ENCODE results near the gene ARFIP1. TPM values are rescaled to one million over a fixed set of nuclear protein-coding genes. Genes with fewer than 3 reads are reported as not detected.
A peak's percentile ranks its signal among the peaks of the same experiment; 100 is the strongest.
"Not testable (repeated sequence)": the region's sequence is repeated elsewhere in the genome, so short reads cannot be mapped to it uniquely, and the experiment has no call there.

The ARFIP1 gene
- total RNA-seq, 1 donor: 55.5 TPM

DNA sequence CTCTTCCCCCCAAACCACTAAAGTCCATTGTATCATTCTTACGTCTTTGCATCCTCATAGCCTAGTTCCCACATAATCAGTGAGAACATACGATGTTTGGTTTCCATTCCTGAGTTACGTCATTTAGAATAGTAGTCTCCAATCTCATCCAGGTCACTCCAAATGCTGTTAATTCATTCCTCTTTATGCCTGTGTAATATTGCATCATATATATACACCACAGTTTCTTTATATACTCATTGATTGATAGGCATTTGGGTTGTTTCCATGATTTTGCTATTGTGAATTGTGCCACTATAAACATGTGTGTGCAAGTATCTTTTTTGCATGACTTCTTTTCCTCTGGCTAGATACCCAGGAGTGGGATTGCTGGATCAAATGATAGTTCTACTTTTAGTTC lies 57.2 kb downstream of the ARFIP1 start:
- no peak for DNase-seq (ENCODE audit: low read depth)
- TF ChIP-seq, protein P1, sequence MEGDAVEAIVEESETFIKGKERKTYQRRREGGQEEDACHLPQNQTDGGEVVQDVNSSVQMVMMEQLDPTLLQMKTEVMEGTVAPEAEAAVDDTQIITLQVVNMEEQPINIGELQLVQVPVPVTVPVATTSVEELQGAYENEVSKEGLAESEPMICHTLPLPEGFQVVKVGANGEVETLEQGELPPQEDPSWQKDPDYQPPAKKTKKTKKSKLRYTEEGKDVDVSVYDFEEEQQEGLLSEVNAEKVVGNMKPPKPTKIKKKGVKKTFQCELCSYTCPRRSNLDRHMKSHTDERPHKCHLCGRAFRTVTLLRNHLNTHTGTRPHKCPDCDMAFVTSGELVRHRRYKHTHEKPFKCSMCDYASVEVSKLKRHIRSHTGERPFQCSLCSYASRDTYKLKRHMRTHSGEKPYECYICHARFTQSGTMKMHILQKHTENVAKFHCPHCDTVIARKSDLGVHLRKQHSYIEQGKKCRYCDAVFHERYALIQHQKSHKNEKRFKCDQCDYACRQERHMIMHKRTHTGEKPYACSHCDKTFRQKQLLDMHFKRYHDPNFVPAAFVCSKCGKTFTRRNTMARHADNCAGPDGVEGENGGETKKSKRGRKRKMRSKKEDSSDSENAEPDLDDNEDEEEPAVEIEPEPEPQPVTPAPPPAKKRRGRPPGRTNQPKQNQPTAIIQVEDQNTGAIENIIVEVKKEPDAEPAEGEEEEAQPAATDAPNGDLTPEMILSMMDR (IDR thresholded peaks at IDR 0.05; ENCODE audit: insufficient read depth, low read length): no peak
- no peak overlapping the region for H3K4me3 ChIP-seq (ENCODE audit: low read depth, low read length)

DNA sequence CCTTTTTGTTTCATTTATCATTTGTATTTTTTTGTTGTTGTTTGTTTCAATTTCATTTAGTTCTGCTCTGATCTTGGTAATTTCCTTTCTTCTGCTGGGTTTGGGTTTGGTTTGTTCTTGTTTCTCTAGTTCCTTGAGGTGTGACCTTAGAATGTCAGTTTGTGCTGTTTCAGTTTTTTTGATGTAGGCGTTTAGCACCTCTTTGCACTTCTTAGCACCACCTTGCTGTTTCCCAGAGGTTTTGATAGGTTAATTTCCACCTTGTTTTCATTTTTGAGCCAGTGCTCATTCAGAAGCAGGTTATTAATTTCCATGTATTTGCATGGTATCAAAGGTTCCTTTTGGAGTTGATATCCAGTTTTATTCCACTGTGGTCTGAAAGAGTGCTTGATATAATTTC lies 60.0 kb downstream of the ARFIP1 start:
- DNase-seq (ENCODE audit: low read depth); H3K4me3 ChIP-seq (ENCODE audit: low read depth, low read length): not testable (repeated sequence)

DNA sequence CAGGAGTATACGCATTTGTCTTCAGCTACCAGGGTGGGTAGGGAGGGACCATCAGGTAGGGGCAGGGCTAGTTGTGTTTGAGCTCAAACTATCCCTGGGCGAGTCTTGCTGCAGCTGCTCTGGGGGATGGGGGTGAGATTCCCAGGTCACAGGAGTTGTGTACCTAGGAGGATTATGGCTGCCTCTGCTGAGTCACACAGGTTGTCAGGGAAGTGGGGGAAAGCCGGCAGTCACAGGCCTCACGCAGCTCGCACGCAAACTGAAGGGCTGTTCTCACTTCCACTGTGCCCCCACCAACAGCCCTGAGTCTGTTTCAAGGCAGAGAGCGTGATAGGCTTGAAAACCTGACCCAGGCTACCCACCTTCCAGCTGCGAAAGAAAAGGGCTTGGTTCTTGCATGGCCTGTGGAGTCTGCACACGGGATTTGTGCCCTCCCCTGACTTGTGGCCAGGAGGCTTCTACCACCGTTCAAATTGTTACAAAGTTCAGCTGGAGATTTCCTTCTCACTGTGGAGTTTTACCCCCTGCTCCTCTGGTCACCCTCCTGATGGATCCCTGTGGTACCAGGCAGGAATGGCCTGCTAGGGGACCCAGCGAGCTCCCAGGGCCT lies 63.8 kb downstream of the ARFIP1 start:
- DNase-seq (ENCODE audit: low read depth): no peak
- no peak overlapping the region for H3K4me3 ChIP-seq (ENCODE audit: low read depth, low read length)

DNA sequence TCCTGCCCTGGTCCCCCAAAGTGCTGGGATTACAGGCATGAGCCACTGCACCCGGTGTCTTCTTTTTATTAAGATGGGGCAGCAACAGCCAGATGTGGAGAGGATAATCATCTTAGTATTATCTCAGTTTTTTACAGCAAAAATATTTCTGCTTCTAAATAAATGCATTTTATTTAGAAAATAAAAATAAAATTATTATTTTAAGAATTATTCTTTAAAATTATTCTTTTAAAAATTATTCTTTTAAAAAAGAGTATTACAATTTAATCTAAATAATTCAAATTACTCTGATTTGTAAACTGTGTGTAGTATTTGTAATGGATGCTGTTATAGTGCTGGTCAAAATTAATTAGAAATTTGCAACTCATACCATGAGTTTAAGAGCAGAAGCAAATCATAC lies 67.6 kb downstream of the ARFIP1 start:
- no peak overlapping the region for H3K4me3 ChIP-seq (ENCODE audit: low read depth, low read length)
- no peak for DNase-seq (ENCODE audit: low read depth)
- TF ChIP-seq, protein P1 (IDR thresholded peaks at IDR 0.05; ENCODE audit: insufficient read depth, low read length): no peak

More for the DNA sequence above, 63.8 kb downstream of the ARFIP1 start:
- TF ChIP-seq, protein P1 (IDR thresholded peaks at IDR 0.05; ENCODE audit: insufficient read depth, low read length): no peak

DNA sequence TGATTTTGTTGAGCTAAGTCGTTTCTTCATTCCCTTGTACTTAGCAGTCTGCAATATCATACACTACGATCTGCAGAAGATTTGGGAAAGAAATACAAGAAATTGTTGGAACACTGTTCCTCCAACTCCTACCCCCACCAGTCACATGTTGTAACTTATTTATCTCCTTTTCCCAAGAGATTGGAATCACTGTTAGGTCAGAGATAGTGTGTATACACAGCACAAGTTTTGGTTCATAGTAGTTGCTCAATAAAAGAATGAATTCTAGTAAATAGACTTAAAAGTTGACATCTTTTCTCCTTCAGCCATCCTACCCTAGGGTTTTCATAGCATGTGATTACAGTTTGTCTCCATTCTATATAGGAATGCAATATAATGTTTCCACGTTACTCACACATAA lies 68.8 kb downstream of the ARFIP1 start:
- H3K4me3 ChIP-seq (ENCODE audit: low read depth, low read length): no peak overlapping the region
- DNase-seq (ENCODE audit: low read depth): no peak
- TF ChIP-seq, protein P1 (IDR thresholded peaks at IDR 0.05; ENCODE audit: insufficient read depth, low read length): no peak

DNA sequence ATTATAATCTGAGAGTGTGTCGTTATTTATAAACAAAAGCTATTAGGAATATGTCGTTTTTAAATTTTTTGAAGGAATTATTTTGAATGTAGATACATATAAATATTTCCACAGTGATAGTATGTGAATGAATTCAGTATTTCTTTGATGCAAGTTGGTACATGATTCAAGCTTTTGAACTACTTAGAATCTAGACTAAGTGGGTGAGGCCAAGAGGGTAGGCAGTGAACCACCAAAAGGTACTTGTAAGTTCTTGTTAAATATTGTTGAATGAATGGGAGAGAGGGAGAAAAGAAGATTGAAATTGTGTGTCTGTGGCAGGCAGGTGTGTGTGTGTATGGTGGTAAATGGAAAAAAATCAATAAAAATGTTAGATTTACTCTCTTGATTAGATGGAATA lies 69.6 kb downstream of the ARFIP1 start:
- no peak for DNase-seq (ENCODE audit: low read depth)
- TF ChIP-seq, protein P1 (IDR thresholded peaks at IDR 0.05; ENCODE audit: insufficient read depth, low read length): no peak
- no peak overlapping the region for H3K4me3 ChIP-seq (ENCODE audit: low read depth, low read length)

DNA sequence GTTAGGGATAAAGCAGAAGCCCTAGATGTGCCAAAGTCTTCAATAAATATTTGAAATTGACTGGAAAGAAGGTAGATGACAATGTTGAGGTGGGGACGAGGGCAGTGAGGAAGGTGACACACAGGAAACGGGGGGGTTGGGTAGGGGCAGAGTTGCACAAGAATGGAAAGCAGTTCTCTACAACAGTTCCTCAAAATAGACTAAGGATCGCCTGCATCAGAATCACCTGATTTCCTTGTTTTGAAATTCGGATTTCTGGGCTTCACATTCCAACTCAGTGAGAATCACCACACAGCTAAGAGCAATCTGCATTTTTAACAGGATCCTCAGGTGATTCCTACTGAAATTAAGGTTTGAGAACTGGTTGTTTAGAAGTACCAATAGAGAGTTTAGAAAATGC lies 70.6 kb downstream of the ARFIP1 start:
- TF ChIP-seq, protein P1 (IDR thresholded peaks at IDR 0.05; ENCODE audit: insufficient read depth, low read length): no peak
- peak; percentile 45 for DNase-seq (ENCODE audit: low read depth)

More for the DNA sequence above, 70.6 kb downstream of the ARFIP1 start:
- no peak overlapping the region for H3K4me3 ChIP-seq (ENCODE audit: low read depth, low read length)

Data from fibroblast of the aortic adventitia (primary cell).